HG02943 (cell line): ENCODE measurements around the gene ITGA8.

Experiments
- ATAC-seq: cut with Tn5 transposase; IDR thresholded peaks from one replicate; pipeline ENCODE4 v1.9.1; 2021; ENCODE audit warnings: mild to moderate bottlenecking, low read depth, moderate library complexity; ENCODE audit not compliant: unreplicated experiment

The ITGA8 gene

DNA sequence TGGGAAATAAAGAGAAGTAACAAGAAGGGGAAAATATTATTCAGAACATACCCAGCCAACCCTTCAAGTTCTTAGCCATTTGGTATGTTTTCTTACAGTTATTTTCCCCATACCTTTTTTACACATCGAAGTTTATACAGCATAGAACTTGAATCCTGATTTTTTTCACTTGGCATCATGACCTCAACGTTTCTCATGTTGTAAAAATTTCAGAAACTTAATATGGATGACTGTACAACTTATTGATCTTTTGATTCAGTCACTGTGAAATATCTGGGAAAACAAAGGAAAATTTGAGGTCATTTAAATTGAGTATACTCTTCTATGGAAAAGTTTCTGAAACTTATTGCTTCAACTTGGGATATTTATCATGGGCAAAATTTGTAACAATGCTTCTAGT, 245.1 kb downstream of the ITGA8 start:
- ATAC-seq: no peak

GRCh38 chr10:15473396-15473767, 246.3 kb downstream of the ITGA8 start:
- no peak for ATAC-seq

DNA sequence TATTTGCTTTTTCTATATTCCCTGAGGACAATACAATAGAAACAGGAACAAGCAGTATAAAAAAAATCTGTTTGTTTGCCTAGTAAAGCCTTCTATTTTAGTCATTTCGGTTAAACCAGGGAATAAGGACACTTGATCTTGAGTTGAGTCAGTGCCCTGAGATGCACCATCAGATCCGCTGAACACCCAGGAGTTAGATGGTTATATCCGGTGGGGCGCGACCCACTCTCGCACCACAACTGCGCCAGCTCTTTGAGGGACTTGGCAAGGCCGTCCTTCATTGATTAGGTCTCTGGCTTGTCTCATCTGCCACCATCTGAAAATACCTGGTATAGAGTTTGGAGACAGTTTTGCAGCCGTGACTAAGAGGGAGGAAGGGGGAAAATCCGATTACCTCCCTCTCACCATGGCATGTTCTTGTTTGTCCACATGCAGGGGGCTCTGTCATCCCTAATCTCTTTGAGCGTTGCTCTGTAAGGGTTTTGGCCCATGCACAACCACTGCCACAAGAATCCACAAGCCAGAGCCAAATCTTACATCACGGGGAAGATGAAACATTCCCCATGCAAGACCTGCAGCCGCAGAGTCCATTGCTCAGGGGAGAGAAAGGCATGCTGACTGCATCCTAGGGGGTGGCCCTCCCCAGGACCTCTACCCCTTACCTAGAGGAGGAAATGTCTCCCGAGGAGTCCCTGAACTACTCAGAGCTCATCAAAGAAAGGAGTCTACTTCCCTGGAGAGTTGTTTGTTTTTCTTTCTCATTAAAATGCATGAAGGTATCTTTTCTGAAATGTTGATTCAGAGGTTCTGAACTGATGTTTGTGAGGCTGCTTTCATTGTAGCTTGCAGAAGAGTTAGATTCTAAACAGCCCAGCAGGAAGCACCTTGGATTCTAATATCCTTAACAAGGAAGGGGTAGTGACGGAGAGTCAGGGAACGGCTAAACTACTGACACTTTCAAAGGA, 247.0 kb downstream of the ITGA8 start:
- ATAC-seq: no peak

DNA sequence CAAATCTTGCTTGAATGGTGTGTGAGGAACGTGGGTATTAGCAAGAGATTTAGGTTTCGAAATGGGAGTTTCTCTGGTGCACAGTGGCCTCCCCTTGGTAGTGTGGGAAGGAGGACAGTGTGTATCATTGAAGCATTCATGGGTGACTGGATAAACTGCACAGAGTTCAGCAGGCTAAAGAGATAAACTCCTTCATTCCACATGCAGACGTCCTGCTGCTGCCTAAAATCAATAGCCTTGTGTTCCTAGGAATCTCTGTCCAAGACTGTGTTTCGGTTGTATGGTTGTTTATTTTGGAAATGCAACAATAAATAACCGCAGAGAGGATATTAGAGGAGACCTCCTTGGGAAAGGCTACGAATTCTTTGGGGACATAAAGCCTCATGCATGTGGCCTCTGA, 247.7 kb downstream of the ITGA8 start:
- no peak for ATAC-seq

DNA sequence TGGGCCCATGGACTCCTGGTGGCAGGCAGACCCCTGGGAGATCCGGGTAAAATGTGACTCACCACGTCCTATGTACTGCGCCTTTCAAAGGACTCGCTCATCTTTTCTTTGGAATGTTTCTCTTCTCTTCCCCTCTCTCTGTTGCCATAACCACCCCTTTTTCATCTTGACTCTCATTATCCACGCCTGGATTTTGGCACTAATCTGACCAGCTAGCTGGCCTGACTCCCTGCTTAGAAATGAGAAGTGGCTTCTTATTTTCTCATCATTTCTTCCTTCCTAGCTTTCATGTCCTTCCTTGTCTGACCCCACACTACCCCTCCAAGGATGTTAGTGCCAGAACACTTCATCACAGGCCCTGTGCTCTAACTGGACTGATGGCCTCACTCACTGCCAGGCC, 250.6 kb downstream of the ITGA8 start:
- ATAC-seq: no peak

- no peak for ATAC-seq
Observed at GRCh38 chr10:15464381-15464780, 255.3 kb downstream of the ITGA8 start.
